GM12891 (cell line): Measurements from ENCODE around the gene RAI1.

Experiments used
- DNase-seq: peaks from one replicate; pipeline ENCODE4 v3.0.0; 2011; ENCODE audit warnings: low spot score; ENCODE audit not compliant: insufficient read length
- FAIRE-seq: peaks from 2 replicates; lab custom pipeline; 2011; peaks lifted over from hg19 to GRCh38; lab: Jason Lieb, UNC
- PAX5 ChIP-seq: IDR thresholded peaks from 2 replicates; pipeline ENCODE4 v1.6.1; 2011; ENCODE audit warnings: low read length, moderate library complexity, mild to moderate bottlenecking; ENCODE audit not compliant: insufficient read depth, severe bottlenecking
- POLR2A ChIP-seq: IDR thresholded peaks from 2 replicates; pipeline ENCODE4 v1.6.1; 2011; ENCODE audit warnings: low read depth, low read length, control low read depth
- POLR2AphosphoS5 ChIP-seq: IDR thresholded peaks from 2 replicates; pipeline ENCODE4 v1.6.1; 2011; ENCODE audit warnings: low read depth, low read length, control low read depth
- POU2F2 ChIP-seq: IDR thresholded peaks from 2 replicates; pipeline ENCODE4 v1.6.1; 2011; ENCODE audit warnings: low read depth, mild to moderate bottlenecking, control low read depth, low read length, moderate library complexity
- SPI1 ChIP-seq: IDR thresholded peaks from 2 replicates; pipeline ENCODE4 v1.6.1; 2011; ENCODE audit warnings: low read depth, low read length, control low read depth
- TAF1 ChIP-seq: IDR thresholded peaks from 2 replicates; pipeline ENCODE4 v1.6.1; 2011; ENCODE audit warnings: low read depth, low read length, control low read depth

RAI1 gene

GRCh38 chr17:17709815-17710321 is 28.6 kb downstream of the RAI1 start:
- TF ChIP-seq PAX5, result no peak
- no peak for TF ChIP-seq POU2F2
- TF ChIP-seq SPI1, result no peak
- TF ChIP-seq TAF1, result no peak
- no peak for TF ChIP-seq POLR2A
- TF ChIP-seq POLR2AphosphoS5, result no peak
- FAIRE-seq, result no peak
- DNase-seq, result no peak

- no peak for FAIRE-seq
- TF ChIP-seq TAF1 (no peak), POLR2AphosphoS5 (no peak), POU2F2 (no peak), POLR2A (no peak), SPI1 (no peak), PAX5 (no peak)
- DNase-seq, result no peak
Measured at GRCh38 chr17:17710355-17710727, 29.1 kb downstream of the RAI1 start.

GRCh38 chr17:17710728-17711541 is 29.7 kb downstream of the RAI1 start:
- FAIRE-seq (no peak), DNase-seq (no peak)
- no peak for TF ChIP-seq POLR2A
- no peak for TF ChIP-seq SPI1
- TF ChIP-seq POU2F2, result no peak
- no peak for TF ChIP-seq PAX5
- no peak for TF ChIP-seq TAF1

GRCh38 chr17:17711641-17712162 is 30.4 kb downstream of the RAI1 start:
- TF ChIP-seq TAF1 (no peak), POLR2AphosphoS5 (no peak), PAX5 (no peak), SPI1 (no peak), POLR2A (no peak), POU2F2 (no peak)

GRCh38 chr17:17712268-17712924 is 31.1 kb downstream of the RAI1 start:
- FAIRE-seq (peak; percentile 95), DNase-seq (peak; percentile 67)
- TF ChIP-seq SPI1, result peak; percentile 9
- TF ChIP-seq PAX5, result peak; percentile 47
- TF ChIP-seq POU2F2, result peak; percentile 71; the same call in 1 of the 2 replicates
- no peak for TF ChIP-seq POLR2AphosphoS5

More at GRCh38 chr17:17711641-17712162, 30.4 kb downstream of the RAI1 start:
- FAIRE-seq, result no peak
- DNase-seq, result no peak

- TF ChIP-seq PAX5, result no peak
- no peak for TF ChIP-seq POLR2AphosphoS5
- no peak for TF ChIP-seq POLR2A
- no peak for TF ChIP-seq SPI1
- TF ChIP-seq POU2F2, result no peak
- TF ChIP-seq TAF1, result no peak
- FAIRE-seq (peak; percentile 92), DNase-seq (no peak)
Measured at GRCh38 chr17:17713839-17714238, 32.6 kb downstream of the RAI1 start.

GRCh38 chr17:17714261-17714866 is 33.1 kb downstream of the RAI1 start:
- TF ChIP-seq POU2F2 (no peak), POLR2AphosphoS5 (no peak), TAF1 (no peak), POLR2A (no peak), SPI1 (no peak), PAX5 (no peak)
- FAIRE-seq (no peak), DNase-seq (no peak)

GRCh38 chr17:17714879-17715278 is 33.6 kb downstream of the RAI1 start:
- DNase-seq, result no peak
- TF ChIP-seq TAF1 (no peak), POU2F2 (no peak), POLR2AphosphoS5 (no peak), POLR2A (no peak), PAX5 (no peak), SPI1 (no peak)
- no peak for FAIRE-seq

GRCh38 chr17:17716837-17717523 is 35.7 kb downstream of the RAI1 start:
- FAIRE-seq (no peak), DNase-seq (no peak)
- TF ChIP-seq POLR2A (no peak), POLR2AphosphoS5 (no peak), POU2F2 (no peak), PAX5 (no peak), SPI1 (no peak), TAF1 (no peak)
